Endodermal cell (in vitro differentiated cells): ENCODE results near the gene RAPH1. TPM values are rescaled to one million over a fixed set of nuclear protein-coding genes. Genes with fewer than 3 reads are reported as not detected.

Experiments
- DNase-seq: peaks from one replicate; pipeline ENCODE4 v3.0.0-alpha.2; 2017
- H3K27ac ChIP-seq: 2 replicates; pipeline ENCODE4 v1.5.1; 2013; ENCODE audit warnings: mild to moderate bottlenecking, low read depth, low read length, moderate library complexity
- H3K27me3 ChIP-seq: 2 replicates; pipeline ENCODE4 v1.6.1; 2013; ENCODE audit warnings: mild to moderate bottlenecking, low read length, moderate library complexity; ENCODE audit not compliant: insufficient read depth, control insufficient read depth, poor library complexity, severe bottlenecking
- H3K36me3 ChIP-seq: 2 replicates; pipeline ENCODE4 v1.7.0; 2013; ENCODE audit warnings: mild to moderate bottlenecking, low read length, moderate library complexity; ENCODE audit not compliant: control insufficient read depth, insufficient read depth
- H3K4me1 ChIP-seq: one replicate; pipeline ENCODE4 v1.7.0; 2013; ENCODE audit warnings: low read length; ENCODE audit not compliant: control insufficient read depth, insufficient read depth
- H3K4me3 ChIP-seq: 2 replicates; pipeline ENCODE4 v1.5.1; 2013; ENCODE audit warnings: mild to moderate bottlenecking, low read length, moderate library complexity
- H3K9ac ChIP-seq: 2 replicates; pipeline ENCODE4 v1.6.1; 2013; ENCODE audit warnings: mild to moderate bottlenecking, low read length, moderate library complexity; ENCODE audit not compliant: poor library complexity, severe bottlenecking; ENCODE audit errors: extremely low read depth
- H3K9me3 ChIP-seq: 2 replicates; pipeline ENCODE4 v1.6.1; 2013; ENCODE audit warnings: mild to moderate bottlenecking, low read length, moderate library complexity; ENCODE audit not compliant: control insufficient read depth
- H3K27ac Mint-ChIP-seq: 2 replicates; pipeline ENCODE4 v1.8.0; 2020; ENCODE audit warnings: mixed read lengths
- H3K27me3 Mint-ChIP-seq: 2 replicates; pipeline ENCODE4 v1.8.0; 2021; ENCODE audit warnings: mild to moderate bottlenecking, mixed read lengths; ENCODE audit not compliant: insufficient read depth
- H3K36me3 Mint-ChIP-seq: 2 replicates; pipeline ENCODE4 v1.8.0; 2020; ENCODE audit warnings: low read depth, mixed read lengths
- H3K4me1 Mint-ChIP-seq: 2 replicates; pipeline ENCODE4 v1.8.0; 2020; ENCODE audit warnings: mixed read lengths
- H3K4me3 Mint-ChIP-seq: 2 replicates; pipeline ENCODE4 v1.8.0; 2020; ENCODE audit warnings: mild to moderate bottlenecking, moderate library complexity, mixed read lengths
- H3K9me3 Mint-ChIP-seq: 2 replicates; pipeline ENCODE4 v1.8.0; 2020; ENCODE audit warnings: mild to moderate bottlenecking, mixed read lengths
- WGBS, 2 experiments: methylation state at CpG; one replicate each; pipeline versions ENCODE4 v1.1.5 to v1.1.7; 2013; ENCODE audit warnings: missing lambda C conversion rate in 2 of 2, mixed read lengths in 1 of 2; ENCODE audit not compliant: insufficient coverage in 1 of 2, insufficient read length in 1 of 2; 5-methylcytosine and 5-hydroxymethylcytosine counted together
- long read RNA-seq, 4 experiments: library from polyadenylated mRNA in 2 of 4; library from RNA in 1 of 4; library from capped mRNA in 1 of 4; stranded (forward) in 3 of 4; unstranded in 1 of 4; transcript quantifications; one replicate each; pipeline ENCODE4 v2.0.0, GENCODE V29; 2020 to 2021; ENCODE audit warnings: inconsistent platforms in 1 of 4
- polyA plus RNA-seq, 2 experiments: library from polyadenylated mRNA; stranded (reverse); fragments of 50-300 nt; gene quantifications; one replicate each; pipeline ENCODE4 v1.2.3, GENCODE V29; 2013
- total RNA-seq, 2 donors: library from RNA; stranded (reverse); fragmentation: NEBNext Ultra II Directional in 1 of 2; extraction: Animal tissue kit (Norgen Biotek cat#: 25700) in 1 of 2; gene quantifications; 2 replicates in 1 of 2; 3 replicates in 1 of 2; pipeline ENCODE4 v1.2.1, GENCODE V29; 2021
- TF ChIP-seq, protein P1 (sequence below): fragments of 200-600 bp; sonication (generic); conservative IDR thresholded peaks from 2 replicates; pipeline ENCODE4 v1.5.0; 2021; ENCODE audit warnings: antibody characterized with exemption, mild to moderate bottlenecking

The RAPH1 gene, protein sequence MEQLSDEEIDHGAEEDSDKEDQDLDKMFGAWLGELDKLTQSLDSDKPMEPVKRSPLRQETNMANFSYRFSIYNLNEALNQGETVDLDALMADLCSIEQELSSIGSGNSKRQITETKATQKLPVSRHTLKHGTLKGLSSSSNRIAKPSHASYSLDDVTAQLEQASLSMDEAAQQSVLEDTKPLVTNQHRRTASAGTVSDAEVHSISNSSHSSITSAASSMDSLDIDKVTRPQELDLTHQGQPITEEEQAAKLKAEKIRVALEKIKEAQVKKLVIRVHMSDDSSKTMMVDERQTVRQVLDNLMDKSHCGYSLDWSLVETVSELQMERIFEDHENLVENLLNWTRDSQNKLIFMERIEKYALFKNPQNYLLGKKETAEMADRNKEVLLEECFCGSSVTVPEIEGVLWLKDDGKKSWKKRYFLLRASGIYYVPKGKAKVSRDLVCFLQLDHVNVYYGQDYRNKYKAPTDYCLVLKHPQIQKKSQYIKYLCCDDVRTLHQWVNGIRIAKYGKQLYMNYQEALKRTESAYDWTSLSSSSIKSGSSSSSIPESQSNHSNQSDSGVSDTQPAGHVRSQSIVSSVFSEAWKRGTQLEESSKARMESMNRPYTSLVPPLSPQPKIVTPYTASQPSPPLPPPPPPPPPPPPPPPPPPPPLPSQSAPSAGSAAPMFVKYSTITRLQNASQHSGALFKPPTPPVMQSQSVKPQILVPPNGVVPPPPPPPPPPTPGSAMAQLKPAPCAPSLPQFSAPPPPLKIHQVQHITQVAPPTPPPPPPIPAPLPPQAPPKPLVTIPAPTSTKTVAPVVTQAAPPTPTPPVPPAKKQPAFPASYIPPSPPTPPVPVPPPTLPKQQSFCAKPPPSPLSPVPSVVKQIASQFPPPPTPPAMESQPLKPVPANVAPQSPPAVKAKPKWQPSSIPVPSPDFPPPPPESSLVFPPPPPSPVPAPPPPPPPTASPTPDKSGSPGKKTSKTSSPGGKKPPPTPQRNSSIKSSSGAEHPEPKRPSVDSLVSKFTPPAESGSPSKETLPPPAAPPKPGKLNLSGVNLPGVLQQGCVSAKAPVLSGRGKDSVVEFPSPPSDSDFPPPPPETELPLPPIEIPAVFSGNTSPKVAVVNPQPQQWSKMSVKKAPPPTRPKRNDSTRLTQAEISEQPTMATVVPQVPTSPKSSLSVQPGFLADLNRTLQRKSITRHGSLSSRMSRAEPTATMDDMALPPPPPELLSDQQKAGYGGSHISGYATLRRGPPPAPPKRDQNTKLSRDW
- 10 to 100 TPM; 23.5 to 24.6 TPM for total RNA-seq
- 19.1 TPM for polyA plus RNA-seq (2013, experiment 1 of 2)
- 20.1 TPM for polyA plus RNA-seq (2013, experiment 2 of 2)
- long read RNA-seq, experiment 1, partial matches to known transcripts, result 1 of 4 reads
- long read RNA-seq, experiment 1, other reads (novel, unspliced or antisense), result 3 of 4 reads
- long read RNA-seq, experiment 2, partial matches to known transcripts, result 1 of 12 reads
- long read RNA-seq, experiment 2, other reads (novel, unspliced or antisense), result 11 of 12 reads
- long read RNA-seq, experiment 3, partial matches to known transcripts, result 1 of 16 reads
- long read RNA-seq, experiment 3, other reads (novel, unspliced or antisense), result 15 of 16 reads
- long read RNA-seq, experiment 4, partial matches to known transcripts, result 1 of 2 reads
- long read RNA-seq, experiment 4, other reads (novel, unspliced or antisense), result 1 of 2 reads

DNA sequence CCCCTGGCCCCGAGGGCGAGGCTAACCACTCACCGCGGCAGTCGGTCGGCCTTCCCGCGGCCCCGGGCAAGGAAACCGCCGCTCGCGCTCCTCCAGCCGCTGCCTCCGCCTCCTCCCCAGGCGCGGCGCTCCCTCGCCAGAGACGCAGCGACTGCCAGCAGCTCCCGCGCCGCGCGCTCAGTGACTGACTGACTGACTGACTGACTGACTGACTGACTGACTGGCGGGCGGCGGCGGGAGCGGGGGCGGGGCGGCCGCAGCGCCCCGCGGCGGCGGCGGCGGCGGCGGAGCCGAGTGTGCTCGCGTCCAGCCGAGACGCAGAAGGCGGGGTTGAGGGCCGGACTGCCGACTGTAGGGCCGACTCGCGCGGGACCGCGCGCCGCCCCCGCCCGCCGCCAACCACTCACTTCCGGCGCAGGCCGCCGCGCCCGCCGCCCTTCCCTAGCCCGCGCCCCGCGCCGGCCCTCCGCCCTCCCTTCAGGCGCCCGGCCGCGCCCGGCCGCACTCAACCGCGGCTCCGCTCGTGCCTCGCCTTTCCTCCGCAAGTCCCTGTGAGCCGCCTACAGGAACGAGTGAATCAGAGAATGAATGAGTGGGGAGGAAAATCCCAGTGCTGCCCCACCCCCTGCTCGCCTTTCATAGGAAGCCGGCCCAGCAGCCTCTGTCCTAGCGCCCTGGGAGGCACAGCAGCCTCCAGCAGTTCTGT is at the start of gene RAPH1:
Gene RAPH1, minus strand, starts transcription at position 224 of the 706 bp plus-strand sequence. CDS start 39,948 bp downstream, outside the sequence.
- H3K27ac Mint-ChIP-seq, result peak within 1 kb of the TSS; percentile 95
- H3K4me1 ChIP-seq, result no peaks in the 10 kb centered on the region
- no peaks in the 10 kb centered on the region for H3K36me3 ChIP-seq
- peaks cover 5% of the 10 kb centered on the region for H3K9me3 Mint-ChIP-seq
- H3K4me3 ChIP-seq, result peak within 1 kb of the TSS; percentile 83
- peak; percentile 91 for DNase-seq
- TF ChIP-seq, protein P1, sequence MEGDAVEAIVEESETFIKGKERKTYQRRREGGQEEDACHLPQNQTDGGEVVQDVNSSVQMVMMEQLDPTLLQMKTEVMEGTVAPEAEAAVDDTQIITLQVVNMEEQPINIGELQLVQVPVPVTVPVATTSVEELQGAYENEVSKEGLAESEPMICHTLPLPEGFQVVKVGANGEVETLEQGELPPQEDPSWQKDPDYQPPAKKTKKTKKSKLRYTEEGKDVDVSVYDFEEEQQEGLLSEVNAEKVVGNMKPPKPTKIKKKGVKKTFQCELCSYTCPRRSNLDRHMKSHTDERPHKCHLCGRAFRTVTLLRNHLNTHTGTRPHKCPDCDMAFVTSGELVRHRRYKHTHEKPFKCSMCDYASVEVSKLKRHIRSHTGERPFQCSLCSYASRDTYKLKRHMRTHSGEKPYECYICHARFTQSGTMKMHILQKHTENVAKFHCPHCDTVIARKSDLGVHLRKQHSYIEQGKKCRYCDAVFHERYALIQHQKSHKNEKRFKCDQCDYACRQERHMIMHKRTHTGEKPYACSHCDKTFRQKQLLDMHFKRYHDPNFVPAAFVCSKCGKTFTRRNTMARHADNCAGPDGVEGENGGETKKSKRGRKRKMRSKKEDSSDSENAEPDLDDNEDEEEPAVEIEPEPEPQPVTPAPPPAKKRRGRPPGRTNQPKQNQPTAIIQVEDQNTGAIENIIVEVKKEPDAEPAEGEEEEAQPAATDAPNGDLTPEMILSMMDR, result no peak
- no peaks in the 10 kb centered on the region for H3K27me3 ChIP-seq
- peaks cover 5% of the 10 kb centered on the region for H3K9me3 ChIP-seq
- no peaks in the 10 kb centered on the region for H3K36me3 Mint-ChIP-seq
- H3K9ac ChIP-seq, result peak within 1 kb of the TSS; percentile 69
- peak within 1 kb of the TSS; percentile 79 for H3K4me3 Mint-ChIP-seq
- peak within 1 kb of the TSS; percentile 80 for H3K27ac ChIP-seq
- peaks cover 19% of the 10 kb centered on the region for H3K4me1 Mint-ChIP-seq
- 0% methylated on average over 13 to 91 of the region's 92 CpGs for WGBS, 2 experiments
- H3K27me3 Mint-ChIP-seq, result peaks cover 4% of the 10 kb centered on the region

DNA sequence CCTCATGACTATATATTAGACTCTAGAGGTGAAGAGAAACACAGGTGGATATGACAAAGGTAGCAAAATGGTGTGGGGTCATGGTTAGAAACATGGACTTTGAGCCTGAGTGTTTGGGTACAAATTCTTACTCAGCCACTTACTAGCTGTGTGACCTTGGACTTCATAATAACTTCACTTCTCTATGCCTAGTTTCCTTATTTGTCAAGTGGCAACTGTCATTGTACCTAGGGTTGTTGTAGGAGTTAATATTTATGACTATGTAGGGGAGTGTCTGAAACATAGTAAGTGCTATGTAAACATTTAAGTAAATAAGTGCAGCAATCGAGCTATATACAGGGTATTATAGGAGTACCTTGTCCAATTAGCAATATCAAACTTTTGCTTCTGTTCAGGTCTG is 49.7 kb upstream of the RAPH1 start:
- no peaks in the 10 kb centered on the region for H3K36me3 Mint-ChIP-seq
- H3K9me3 Mint-ChIP-seq, result peaks cover 2% of the 10 kb centered on the region
- no peaks in the 10 kb centered on the region for H3K36me3 ChIP-seq
- H3K9me3 ChIP-seq, result no peaks in the 10 kb centered on the region
- H3K27ac Mint-ChIP-seq, result no peak overlapping the region
- H3K27me3 ChIP-seq, result peaks cover 11% of the 10 kb centered on the region
- H3K4me1 Mint-ChIP-seq, result peaks cover 16% of the 10 kb centered on the region
- H3K4me3 Mint-ChIP-seq, result no peak overlapping the region
- H3K4me3 ChIP-seq, result no peak overlapping the region
- peaks cover 10% of the 10 kb centered on the region for H3K27me3 Mint-ChIP-seq
- no peak for DNase-seq
- 86 to 96% methylated on average over 1 of the region's 1 CpG for WGBS, 2 experiments
- no peak overlapping the region for H3K9ac ChIP-seq
- H3K27ac ChIP-seq, result no peak overlapping the region
- TF ChIP-seq, protein P1, result no peak
- peaks cover 1% of the 10 kb centered on the region for H3K4me1 ChIP-seq
